Upper lobe of left lung (tissue), 4 donors: ENCODE data around the gene PCOLCE2.

ENCODE experiments used
- EP300 ChIP-seq, 4 donors: sonication (generic); formaldehyde crosslinking; IDR thresholded peaks; one replicate each; pipeline ENCODE4 v1.5.1; 2017; ENCODE audit warnings: antibody characterized with exemption in 4 of 4, control low read depth in 2 of 4
- POLR2A ChIP-seq, 4 donors: fragments of 450-650 bp; IDR thresholded peaks; one replicate each; pipeline ENCODE4 v1.5.1; 2016 to 2017; ENCODE audit warnings: antibody characterized with exemption in 4 of 4, mild to moderate bottlenecking in 2 of 4
- POLR2AphosphoS5 ChIP-seq, 2 donors: sonication (generic); formaldehyde crosslinking; IDR thresholded peaks; one replicate each; pipeline ENCODE4 v1.5.1; 2017; ENCODE audit warnings: antibody characterized with exemption in 2 of 2
- TF ChIP-seq, protein P1 (sequence below), 6 experiments: fragments of 450-650 bp in 4 of 6; fragments of 200-600 bp in 2 of 6; sonication (generic) in 2 of 6; IDR thresholded peaks; one replicate each; pipeline ENCODE4 v1.5.1; 2016 to 2019; ENCODE audit warnings: antibody characterized with exemption in 6 of 6

DNA sequence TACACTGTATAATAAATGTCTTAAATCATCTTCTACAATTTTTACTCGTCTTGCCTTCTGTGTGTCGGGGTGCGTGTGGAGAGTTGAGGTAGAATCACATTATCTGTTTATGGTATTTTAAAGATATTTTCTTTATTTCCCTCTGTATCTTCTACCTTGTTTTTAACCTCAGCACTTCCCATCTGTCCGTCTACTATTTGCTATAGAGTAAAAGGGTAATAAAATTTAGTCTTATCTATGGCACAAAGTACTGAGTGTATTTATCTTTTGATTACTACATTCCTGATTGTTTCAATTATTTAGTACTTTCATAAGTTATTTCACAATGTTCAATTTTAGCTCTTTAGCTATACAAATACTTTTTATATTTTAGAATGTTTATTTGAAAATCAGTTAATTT, 102.9 kb downstream of the PCOLCE2 start:
- TF ChIP-seq, protein P1, sequence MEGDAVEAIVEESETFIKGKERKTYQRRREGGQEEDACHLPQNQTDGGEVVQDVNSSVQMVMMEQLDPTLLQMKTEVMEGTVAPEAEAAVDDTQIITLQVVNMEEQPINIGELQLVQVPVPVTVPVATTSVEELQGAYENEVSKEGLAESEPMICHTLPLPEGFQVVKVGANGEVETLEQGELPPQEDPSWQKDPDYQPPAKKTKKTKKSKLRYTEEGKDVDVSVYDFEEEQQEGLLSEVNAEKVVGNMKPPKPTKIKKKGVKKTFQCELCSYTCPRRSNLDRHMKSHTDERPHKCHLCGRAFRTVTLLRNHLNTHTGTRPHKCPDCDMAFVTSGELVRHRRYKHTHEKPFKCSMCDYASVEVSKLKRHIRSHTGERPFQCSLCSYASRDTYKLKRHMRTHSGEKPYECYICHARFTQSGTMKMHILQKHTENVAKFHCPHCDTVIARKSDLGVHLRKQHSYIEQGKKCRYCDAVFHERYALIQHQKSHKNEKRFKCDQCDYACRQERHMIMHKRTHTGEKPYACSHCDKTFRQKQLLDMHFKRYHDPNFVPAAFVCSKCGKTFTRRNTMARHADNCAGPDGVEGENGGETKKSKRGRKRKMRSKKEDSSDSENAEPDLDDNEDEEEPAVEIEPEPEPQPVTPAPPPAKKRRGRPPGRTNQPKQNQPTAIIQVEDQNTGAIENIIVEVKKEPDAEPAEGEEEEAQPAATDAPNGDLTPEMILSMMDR (IDR thresholded peaks at IDR 0.05) = no peak
- TF ChIP-seq POLR2A (IDR thresholded peaks at IDR 0.05) = no peak
- TF ChIP-seq POLR2AphosphoS5 (IDR thresholded peaks at IDR 0.05) = no peak
- TF ChIP-seq EP300 (IDR thresholded peaks at IDR 0.05) = no peak
